DMS 273 treated with DMSO at 0.1 percent for 48 hours (cell line): ENCODE data around the gene KCNN4.
"Not testable (repeated sequence)": the region's sequence is repeated elsewhere in the genome, so short reads cannot be mapped to it uniquely, and the experiment has no call there.

Source experiments
- DNase-seq: peaks from one replicate; lab custom pipeline; 2025; lab: John Stamatoyannopoulos, UW

KCNN4 gene

GRCh38 chr19:43798546-43799409 lies 18.0 kb upstream of the KCNN4 start:
- no peak for DNase-seq

GRCh38 chr19:43798026-43798545 lies 17.3 kb upstream of the KCNN4 start:
- no peak for DNase-seq

GRCh38 chr19:43797556-43797955 lies 16.8 kb upstream of the KCNN4 start:
- no peak for DNase-seq

GRCh38 chr19:43797118-43797517 lies 16.3 kb upstream of the KCNN4 start:
- no peak for DNase-seq

DNA sequence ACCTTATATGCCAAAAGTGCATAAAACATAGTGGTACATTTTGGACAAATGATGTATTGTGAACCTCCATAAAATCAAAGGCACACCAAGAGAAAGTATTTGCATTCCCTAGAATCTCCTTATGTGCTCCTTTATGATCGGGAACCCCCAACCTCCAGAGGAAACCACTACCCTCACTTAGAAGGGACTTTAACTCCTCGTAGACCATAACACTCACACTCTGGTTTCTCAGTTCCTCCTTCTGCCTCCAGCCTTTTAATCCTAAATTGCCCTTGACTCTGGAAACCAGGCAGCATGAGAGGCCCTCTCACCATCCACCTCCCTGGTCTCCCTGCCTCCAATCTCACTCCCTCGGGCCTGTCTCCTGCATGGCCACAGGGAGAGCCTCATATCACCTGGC lies 9.8 kb upstream of the KCNN4 start:
- no peak for DNase-seq

DNA sequence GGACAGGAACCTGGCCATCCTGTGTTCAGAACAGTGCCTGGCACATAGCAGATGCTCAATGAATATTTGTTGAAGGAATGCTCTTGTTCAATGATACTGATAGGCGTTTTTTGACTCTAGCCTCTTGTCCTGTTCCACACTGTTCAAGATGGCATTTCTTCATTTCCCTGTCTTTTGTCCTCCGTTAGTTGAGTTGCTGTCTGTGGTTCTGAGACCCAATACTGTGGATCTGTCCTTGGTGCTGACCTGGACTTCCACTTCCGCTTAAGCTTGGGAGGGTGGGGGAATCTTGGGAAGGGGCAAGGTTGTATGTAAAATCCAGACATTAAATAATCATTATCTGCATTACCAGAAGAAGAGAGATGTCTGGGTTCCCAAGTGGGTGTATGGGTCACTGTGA lies 8.3 kb upstream of the KCNN4 start:
- no peak for DNase-seq

GRCh38 chr19:43786665-43787064 lies 5.9 kb upstream of the KCNN4 start:
- DNase-seq, result no peak

GRCh38 chr19:43784981-43785808 lies 4.4 kb upstream of the KCNN4 start:
- DNase-seq, result peak; percentile 49

DNA sequence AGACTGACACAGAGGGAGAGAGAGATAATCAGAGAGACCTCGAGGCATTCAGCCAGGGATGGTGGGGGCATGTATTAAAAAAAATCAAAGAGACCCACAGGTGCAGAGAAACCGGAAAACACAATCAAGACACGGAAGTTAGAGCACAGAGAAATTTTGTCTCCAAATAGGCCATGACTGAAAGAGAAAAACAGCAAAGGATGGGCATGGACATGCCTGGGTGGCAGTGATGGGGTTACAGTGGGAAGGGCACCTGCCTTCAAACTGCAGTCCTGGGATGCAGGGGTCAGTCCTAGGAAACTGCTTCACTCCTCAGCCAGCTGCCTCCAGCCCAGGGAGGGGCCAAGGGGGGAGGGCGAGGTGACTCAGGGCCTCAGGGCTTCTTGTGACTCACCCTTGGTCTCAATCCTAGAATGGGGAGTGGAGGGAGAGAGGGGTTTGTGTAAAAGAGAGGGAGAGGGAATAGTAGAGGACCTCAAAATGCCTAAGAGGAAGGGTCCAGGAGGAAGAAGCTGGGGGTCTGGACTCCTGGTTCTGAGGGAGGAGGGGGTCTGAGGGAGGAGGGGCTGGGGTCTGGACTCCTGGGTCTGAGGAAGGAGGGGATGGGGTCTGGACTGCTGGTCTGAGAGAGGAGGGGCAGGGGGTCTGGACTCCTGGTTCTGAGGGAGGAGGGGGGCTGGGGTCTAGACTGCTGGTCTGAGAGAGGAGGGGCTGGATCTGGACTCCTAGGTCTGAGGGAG lies 3.6 kb upstream of the KCNN4 start:
- DNase-seq, result no peak

GRCh38 chr19:43783636-43784035 lies 2.9 kb upstream of the KCNN4 start:
- no peak for DNase-seq

DNA sequence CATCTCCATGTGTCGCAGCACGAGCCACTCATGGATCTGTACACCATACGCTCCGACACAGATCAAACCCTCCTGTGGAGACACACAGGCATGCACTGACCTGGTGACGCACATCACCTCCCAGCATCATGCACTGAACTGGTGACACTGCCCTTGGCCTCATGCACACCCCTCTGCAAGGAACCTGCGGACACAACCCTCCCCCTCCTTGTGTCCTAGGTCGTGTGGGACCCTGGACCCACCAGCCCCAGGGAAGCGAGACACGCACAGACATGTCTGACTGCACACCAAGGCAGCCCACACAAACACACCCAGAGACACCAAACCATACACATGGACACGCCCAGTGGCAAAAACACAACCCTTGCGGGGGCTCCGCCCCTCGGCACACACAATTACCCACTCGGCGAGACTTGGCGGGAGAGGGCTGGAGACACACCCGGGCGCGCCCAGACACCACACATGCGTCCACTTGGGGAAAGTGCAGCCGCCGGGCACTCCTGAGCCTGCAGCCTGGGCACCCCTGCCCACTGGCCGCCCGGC lies 2.0 kb upstream of the KCNN4 start:
- no peak for DNase-seq

- no peak for DNase-seq
Measured at GRCh38 chr19:43782311-43782660, 1.5 kb upstream of the KCNN4 start.

GRCh38 chr19:43781630-43782310 lies 997 bp upstream of the KCNN4 start:
- no peak for DNase-seq

- DNase-seq, result no peak
Measured at GRCh38 chr19:43779820-43780219, 953 bp downstream of the KCNN4 start.

DNA sequence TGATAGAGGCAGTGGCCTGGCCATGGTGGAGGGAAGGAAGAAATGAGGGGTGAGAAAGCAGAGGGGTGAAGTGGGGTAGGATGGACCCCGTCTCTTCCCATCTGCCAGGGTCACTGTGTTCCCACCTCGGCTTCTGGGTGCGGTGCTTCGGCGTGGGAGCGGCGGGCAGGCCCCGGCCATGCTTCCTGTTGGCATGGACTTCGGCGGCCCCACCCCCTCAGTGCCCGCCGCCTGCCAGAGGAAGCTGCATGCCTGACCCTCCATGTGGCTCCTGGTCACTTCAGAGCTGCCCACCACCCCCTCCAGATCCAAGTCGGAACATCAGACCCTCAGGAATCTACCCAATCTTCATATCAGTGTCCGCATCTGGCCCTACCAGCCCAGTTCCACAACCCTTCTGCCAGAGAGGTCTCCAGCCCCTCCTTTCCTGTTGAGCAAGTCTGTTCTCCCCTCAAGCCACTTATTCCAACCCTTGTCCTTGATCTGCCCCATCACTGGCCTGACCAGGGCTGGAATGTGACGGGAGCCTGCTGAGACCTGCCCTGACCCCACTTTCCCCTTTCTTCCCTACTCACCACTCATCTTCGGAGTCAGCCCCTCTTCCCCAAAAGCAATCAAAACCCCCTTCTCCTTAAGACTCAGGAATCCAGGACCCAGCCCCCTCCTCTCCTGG lies 1.5 kb downstream of the KCNN4 start:
- no peak for DNase-seq

- DNase-seq, result no peak
Measured at GRCh38 chr19:43778651-43779050, 2.1 kb downstream of the KCNN4 start.

- DNase-seq, result no peak
Measured at GRCh38 chr19:43777163-43777695, 3.5 kb downstream of the KCNN4 start.

- DNase-seq, result no peak
Measured at GRCh38 chr19:43776286-43776685, 4.5 kb downstream of the KCNN4 start.

GRCh38 chr19:43775299-43775890 lies 5.4 kb downstream of the KCNN4 start:
- no peak for DNase-seq

DNA sequence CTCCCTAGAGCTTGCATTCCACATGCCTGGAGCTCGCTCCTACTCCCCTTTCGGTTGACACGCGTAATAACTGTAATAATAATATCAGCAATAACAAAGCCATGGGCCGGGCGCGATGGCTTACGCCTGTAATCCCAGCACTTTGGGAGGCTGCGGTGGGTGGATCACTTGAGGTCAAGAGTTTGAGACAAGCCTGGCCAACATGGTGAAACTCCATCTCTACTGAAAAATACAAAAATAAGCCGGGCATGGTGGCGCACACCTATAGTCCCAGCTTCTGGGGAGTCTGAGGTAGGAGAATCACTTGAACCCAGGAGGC lies 5.9 kb downstream of the KCNN4 start:
- DNase-seq, result not testable (repeated sequence)
